Right cardiac atrium (tissue), 5 donors: ENCODE data around the gene ESPN. TPM values are rescaled to one million over a fixed set of nuclear protein-coding genes. Genes with fewer than 3 reads are reported as not detected.

ENCODE experiments used
- ATAC-seq, 2 donors: fragments of 200-7000 bp; cut with Tn5 transposase; one replicate each; pipeline versions ENCODE4 v1.8.0 to v1.9.1; 2020; ENCODE audit warnings: moderate library complexity in 2 of 2, mild to moderate bottlenecking in 1 of 2
- DNase-seq, 3 donors: peaks; one replicate each; pipeline ENCODE4 v3.0.0-alpha.2; 2020
- H3K27ac ChIP-seq: one replicate; pipeline ENCODE4 v1.5.1; 2013; ENCODE audit warnings: mild to moderate bottlenecking, low read length, control low read depth, moderate library complexity
- H3K27me3 ChIP-seq: one replicate; pipeline ENCODE4 v1.6.1; 2013; ENCODE audit not compliant: control insufficient read depth, insufficient read depth
- H3K4me1 ChIP-seq: one replicate; pipeline ENCODE4 v1.6.1; 2013; ENCODE audit warnings: low read length; ENCODE audit not compliant: control insufficient read depth, insufficient read depth
- H3K4me3 ChIP-seq: one replicate; pipeline ENCODE4 v1.5.1; 2013; ENCODE audit warnings: low read length, control low read depth
- H3K9me3 ChIP-seq: one replicate; pipeline ENCODE4 v1.6.1; 2013; ENCODE audit warnings: low read length; ENCODE audit not compliant: control insufficient read depth
- WGBS: extraction: QIAGEN DNeasy Blood & Tissue Kit; methylation state at CpG from one replicate; pipeline ENCODE4 v1.1.7; 2013; 5-methylcytosine and 5-hydroxymethylcytosine counted together
- intact Hi-C, 4 donors: fragments of 100-400 bp; cut with DNase I; formaldehyde crosslinking; loops; one replicate each; pipeline versions ENCODE4 v1.11.0 to v1.14.0; 2022 to 2023
- long read RNA-seq, 4 donors: library from polyadenylated mRNA; unstranded; transcript quantifications; one replicate each; pipeline ENCODE4 v2.0.0, GENCODE V29; 2020 to 2021
- polyA plus RNA-seq: library from polyadenylated mRNA; stranded (reverse); fragments of 200-250 nt; gene quantifications from one replicate; pipeline ENCODE4 v1.2.3, GENCODE V29; 2013
- total RNA-seq, 4 donors: library from RNA; stranded (reverse); fragmentation: NEBNext Ultra II Directional; extraction: Animal tissue kit (Norgen Biotek cat#: 25700); gene quantifications; one replicate each; pipeline ENCODE4 v1.2.1, GENCODE V29; 2021
- donor health status: healthy with polysubstance abuse.
- donor health status: DM: no; HTN: yes; CAD: no.
- donor health status: DM: no; HTN: no; CAD: no.
- donor health status: DM: no; HTN: yes; CAD: no; lungs with severe emphysema.
- donor health status: DM: yes; HTN: yes; CAD: no.

ESPN gene
- total RNA-seq (1 to 10 TPM in 2 of 4 donors, under 1 TPM in 2; 0.37 to 1.7 (median 0.84) TPM), polyA plus RNA-seq (0.23 TPM)
- long read RNA-seq, donor 1, partial matches to known transcripts, result 0 of 2 reads
- long read RNA-seq, donor 1, other reads (novel, unspliced or antisense), result 2 of 2 reads
- long read RNA-seq, donor 2, result 0 reads
- long read RNA-seq, donor 3, result 0 reads
- long read RNA-seq, donor 4, result 0 reads

- no peak for DNase-seq
- Histone ChIP-seq H3K4me3 (no peak within 1 kb of the TSS), H3K27me3 (no peaks in the 10 kb centered on the region), H3K27ac (no peak within 1 kb of the TSS), H3K9me3 (no peaks in the 10 kb centered on the region), H3K4me1 (no peaks in the 10 kb centered on the region)
- ATAC-seq, result peak in 1 of 2 donors; percentile 7
- intact Hi-C loops, result no loop called here
- WGBS, result 6% methylated on average over 99 of the region's 99 CpGs
Measured at GRCh38 chr1:6424619-6425593, at the start of gene ESPN. TSS of gene ESPN (plus strand) at chr1:6424776. CDS start at chr1:6424956, 180 bp downstream.

- no peaks in the 10 kb centered on the region for H3K4me1 ChIP-seq
- intact Hi-C loops, result no loop called here
- peak in 2 of 3 donors; percentile 3 to 26 for DNase-seq
- no peak for ATAC-seq
- no peaks in the 10 kb centered on the region for H3K27me3 ChIP-seq
- H3K4me3 ChIP-seq, result no peak overlapping the region
- no peaks in the 10 kb centered on the region for H3K9me3 ChIP-seq
- no peak overlapping the region for H3K27ac ChIP-seq
- 62% methylated on average over 12 of the region's 12 CpGs for WGBS
Measured at GRCh38 chr1:6378096-6378746, 46.4 kb upstream of the ESPN start.

DNA sequence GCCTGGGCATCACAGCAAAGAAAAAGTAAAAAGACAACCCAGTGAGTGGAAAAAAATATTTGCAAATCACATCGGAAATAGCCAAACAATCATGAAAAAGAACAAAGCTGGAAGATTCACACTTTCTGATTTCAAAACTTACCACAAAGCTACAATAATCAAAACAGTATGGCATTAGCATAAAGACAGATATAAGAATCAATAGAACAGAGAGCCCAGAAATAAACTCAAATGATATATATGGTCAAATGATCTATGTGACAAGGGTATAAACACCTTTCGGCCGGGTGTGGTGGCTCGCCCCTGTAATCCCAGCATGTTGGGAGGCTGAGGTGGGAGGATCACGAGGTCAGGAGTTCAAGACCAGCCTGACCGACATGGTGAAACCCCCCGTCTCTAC is 44.5 kb upstream of the ESPN start:
- ATAC-seq, result no peak
- Histone ChIP-seq H3K4me3 (no peak overlapping the region), H3K4me1 (no peaks in the 10 kb centered on the region), H3K27ac (no peak overlapping the region), H3K9me3 (no peaks in the 10 kb centered on the region), H3K27me3 (no peaks in the 10 kb centered on the region)
- intact Hi-C loops, result no loop called here
- 99% methylated on average over 7 of the region's 7 CpGs for WGBS
- no peak for DNase-seq

DNA sequence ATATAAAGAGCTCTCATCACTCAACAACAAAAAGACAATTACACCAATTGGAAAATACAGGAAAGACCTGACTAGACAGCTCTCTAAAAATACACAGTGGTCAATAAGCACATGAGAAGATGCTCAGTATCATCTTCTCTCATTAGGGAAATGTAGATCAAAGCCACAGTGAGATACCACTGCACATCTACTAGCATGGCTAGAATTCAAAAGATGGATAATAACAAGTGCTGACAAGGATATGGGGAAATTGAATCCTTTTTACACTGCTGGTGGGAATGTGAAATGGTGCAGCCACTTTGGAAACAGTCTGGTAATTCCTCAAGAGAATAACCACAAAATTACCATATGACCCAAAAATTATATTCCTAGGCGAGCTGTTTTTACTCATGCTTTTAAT is 40.4 kb upstream of the ESPN start:
- H3K27ac ChIP-seq, result no peak overlapping the region
- H3K4me3 ChIP-seq, result no peak overlapping the region
- H3K9me3 ChIP-seq, result no peaks in the 10 kb centered on the region
- no peaks in the 10 kb centered on the region for H3K4me1 ChIP-seq
- no peak for ATAC-seq
- intact Hi-C loops, result no loop called here
- 98% methylated on average over 1 of the region's 1 CpG for WGBS
- DNase-seq, result no peak
- no peaks in the 10 kb centered on the region for H3K27me3 ChIP-seq

- intact Hi-C loops, result no loop called here
- H3K4me3 ChIP-seq, result no peak overlapping the region
- WGBS, result 58% methylated on average over 5 of the region's 5 CpGs
- no peaks in the 10 kb centered on the region for H3K27me3 ChIP-seq
- no peak for DNase-seq
- H3K27ac ChIP-seq, result no peak overlapping the region
- no peaks in the 10 kb centered on the region for H3K4me1 ChIP-seq
- H3K9me3 ChIP-seq, result no peaks in the 10 kb centered on the region
- peak; percentile 44 to 61 for ATAC-seq
Measured at GRCh38 chr1:6384962-6385361, 39.6 kb upstream of the ESPN start.

- Histone ChIP-seq H3K9me3 (no peaks in the 10 kb centered on the region), H3K27me3 (no peaks in the 10 kb centered on the region), H3K4me1 (no peaks in the 10 kb centered on the region), H3K27ac (no peak overlapping the region), H3K4me3 (no peak overlapping the region)
- DNase-seq (peak in 2 of 3 donors; percentile 43 to 55), ATAC-seq (peak; percentile 44 to 90)
- 64% methylated on average over 22 of the region's 22 CpGs for WGBS
- intact Hi-C loops, result no loop called here
Measured at GRCh38 chr1:6385488-6386191, 38.9 kb upstream of the ESPN start.

DNA sequence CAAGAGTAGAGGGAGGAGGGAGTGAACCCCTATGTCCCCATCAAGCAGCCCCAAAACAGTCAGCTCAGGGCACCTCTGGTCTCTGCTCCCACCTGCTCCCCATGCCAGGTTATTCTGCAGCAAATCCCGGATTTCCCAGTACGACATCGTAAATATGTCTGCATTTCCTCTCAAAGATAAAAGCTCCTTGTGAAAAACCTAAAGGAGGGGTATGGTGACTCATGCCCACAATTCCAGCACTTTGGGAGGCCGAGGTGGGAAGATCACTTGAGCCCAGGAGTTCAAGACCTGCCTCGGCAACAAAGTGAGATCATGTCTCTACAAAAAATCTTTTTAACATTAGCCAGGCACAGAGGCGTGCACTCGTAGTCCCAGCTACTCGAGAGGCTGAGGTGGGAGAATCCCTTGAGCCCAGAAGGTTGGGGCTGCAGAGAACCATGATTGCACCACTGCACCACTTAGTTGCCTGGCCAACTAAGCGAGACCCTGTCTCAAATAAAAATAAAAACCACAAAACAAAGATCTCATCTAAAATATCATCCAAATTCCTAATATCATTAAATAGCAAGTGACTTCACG is 38.1 kb upstream of the ESPN start:
- no peak for ATAC-seq
- no peaks in the 10 kb centered on the region for H3K27me3 ChIP-seq
- intact Hi-C loops, result no loop called here
- no peak overlapping the region for H3K4me3 ChIP-seq
- H3K9me3 ChIP-seq, result no peaks in the 10 kb centered on the region
- H3K4me1 ChIP-seq, result no peaks in the 10 kb centered on the region
- no peak overlapping the region for H3K27ac ChIP-seq
- 80% methylated on average over 10 of the region's 10 CpGs for WGBS
- DNase-seq, result no peak

DNA sequence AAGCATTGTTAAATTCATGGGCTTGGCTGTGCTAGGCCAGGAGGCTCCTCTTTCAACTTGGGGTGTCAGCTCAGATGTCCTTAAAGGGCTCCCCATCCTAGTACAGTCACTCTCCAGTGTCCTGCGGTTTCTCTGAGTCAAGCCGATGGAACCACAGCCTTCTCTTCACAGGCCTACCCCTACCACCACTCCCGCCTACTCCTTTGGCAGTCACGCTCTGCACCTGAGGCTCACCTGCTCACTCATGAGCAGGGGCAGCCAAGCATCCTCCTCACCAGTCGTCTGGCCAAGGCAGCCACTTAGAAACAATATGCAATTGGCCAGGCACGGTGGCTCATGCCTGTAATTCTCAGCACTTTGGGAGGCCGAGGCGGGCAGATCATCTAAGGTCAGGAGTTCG is 34.6 kb upstream of the ESPN start:
- no peaks in the 10 kb centered on the region for H3K4me1 ChIP-seq
- H3K27ac ChIP-seq, result no peak overlapping the region
- no peaks in the 10 kb centered on the region for H3K9me3 ChIP-seq
- intact Hi-C loops, result no loop called here
- H3K4me3 ChIP-seq, result no peak overlapping the region
- 96% methylated on average over 9 of the region's 9 CpGs for WGBS
- ATAC-seq, result no peak
- DNase-seq, result no peak
- H3K27me3 ChIP-seq, result no peaks in the 10 kb centered on the region

GRCh38 chr1:6391951-6392808 is 32.4 kb upstream of the ESPN start:
- no peak overlapping the region for H3K27ac ChIP-seq
- DNase-seq, result no peak
- no peaks in the 10 kb centered on the region for H3K4me1 ChIP-seq
- intact Hi-C loops, result no loop called here
- H3K4me3 ChIP-seq, result peak overlapping the region; percentile 95
- 47% methylated on average over 16 of the region's 16 CpGs for WGBS
- H3K9me3 ChIP-seq, result no peaks in the 10 kb centered on the region
- no peaks in the 10 kb centered on the region for H3K27me3 ChIP-seq
- no peak for ATAC-seq
